GM06990 (cell line): ENCODE measurements around the gene CDC23.
"Not testable (repeated sequence)": the region's sequence is repeated elsewhere in the genome, so short reads cannot be mapped to it uniquely, and the experiment has no call there.

Source experiments
- DNase-seq: peaks from one replicate; pipeline ENCODE4 v3.0.0-alpha.2; 2011; ENCODE audit not compliant: insufficient read length; ENCODE audit errors: extremely low read depth
- H3K27me3 ChIP-seq: replicated peaks from 2 replicates; pipeline ENCODE4 v1.6.0; 2011; ENCODE audit warnings: low read length; ENCODE audit not compliant: control insufficient read depth, insufficient read depth
- H3K36me3 ChIP-seq: 2 replicates; pipeline ENCODE4 v1.5.1; 2011; ENCODE audit warnings: low read length; ENCODE audit not compliant: control insufficient read depth, insufficient read depth
- H3K4me3 ChIP-seq: replicated peaks from 2 replicates; pipeline ENCODE4 v1.5.1; 2011; ENCODE audit warnings: low read depth, mild to moderate bottlenecking, control low read depth, low read length
- TF ChIP-seq, protein P1 (sequence below): IDR thresholded peaks from 2 replicates; pipeline ENCODE4 v1.5.1; 2011; ENCODE audit warnings: low read length, control low read depth, mild to moderate bottlenecking, inconsistent platforms; ENCODE audit not compliant: insufficient read depth, poor library complexity, severe bottlenecking

Gene CDC23

DNA sequence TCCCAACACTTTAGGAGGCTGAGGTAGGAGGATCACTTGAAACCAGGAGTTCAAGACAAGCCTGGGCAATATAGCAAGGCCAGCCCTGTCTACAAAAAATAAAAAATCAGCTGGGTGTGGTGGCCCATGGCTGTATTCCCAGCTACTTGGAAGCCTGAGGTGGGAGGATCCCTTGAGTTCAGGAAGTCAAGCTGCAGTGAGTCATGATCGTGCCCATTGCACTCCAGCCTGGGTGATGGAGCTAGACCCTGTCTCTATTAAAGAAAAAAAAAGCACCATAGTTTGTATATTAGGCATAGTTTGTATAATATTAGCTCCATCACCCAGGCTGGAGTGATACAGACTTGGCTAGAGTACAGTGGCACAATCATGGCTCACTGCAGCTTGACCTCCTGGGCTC lies 64.3 kb downstream of the CDC23 start:
- Histone ChIP-seq H3K27me3 (no peaks in the 10 kb centered on the region), H3K4me3 (no peak overlapping the region), H3K36me3 (no peaks in the 10 kb centered on the region)
- no peak for DNase-seq
- TF ChIP-seq, protein P1, sequence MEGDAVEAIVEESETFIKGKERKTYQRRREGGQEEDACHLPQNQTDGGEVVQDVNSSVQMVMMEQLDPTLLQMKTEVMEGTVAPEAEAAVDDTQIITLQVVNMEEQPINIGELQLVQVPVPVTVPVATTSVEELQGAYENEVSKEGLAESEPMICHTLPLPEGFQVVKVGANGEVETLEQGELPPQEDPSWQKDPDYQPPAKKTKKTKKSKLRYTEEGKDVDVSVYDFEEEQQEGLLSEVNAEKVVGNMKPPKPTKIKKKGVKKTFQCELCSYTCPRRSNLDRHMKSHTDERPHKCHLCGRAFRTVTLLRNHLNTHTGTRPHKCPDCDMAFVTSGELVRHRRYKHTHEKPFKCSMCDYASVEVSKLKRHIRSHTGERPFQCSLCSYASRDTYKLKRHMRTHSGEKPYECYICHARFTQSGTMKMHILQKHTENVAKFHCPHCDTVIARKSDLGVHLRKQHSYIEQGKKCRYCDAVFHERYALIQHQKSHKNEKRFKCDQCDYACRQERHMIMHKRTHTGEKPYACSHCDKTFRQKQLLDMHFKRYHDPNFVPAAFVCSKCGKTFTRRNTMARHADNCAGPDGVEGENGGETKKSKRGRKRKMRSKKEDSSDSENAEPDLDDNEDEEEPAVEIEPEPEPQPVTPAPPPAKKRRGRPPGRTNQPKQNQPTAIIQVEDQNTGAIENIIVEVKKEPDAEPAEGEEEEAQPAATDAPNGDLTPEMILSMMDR: no peak

DNA sequence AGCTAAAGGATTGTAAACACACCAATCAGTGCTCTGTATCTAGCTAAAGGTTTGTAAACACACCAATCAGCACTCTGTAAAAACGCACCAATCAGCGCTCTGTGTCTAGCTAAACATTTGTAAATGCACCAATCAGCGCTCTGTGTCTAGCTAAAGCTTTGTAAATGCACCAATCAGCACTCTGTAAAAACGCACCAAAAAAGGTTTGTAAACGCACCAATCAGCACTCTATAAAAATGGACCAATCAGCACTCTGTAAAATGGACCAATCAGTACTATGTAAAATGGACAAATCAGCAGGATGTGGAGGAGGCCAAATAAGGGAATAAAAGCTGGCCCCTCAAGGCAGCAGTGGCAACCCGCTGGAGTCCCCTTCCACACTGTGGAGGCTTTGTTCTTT lies 69.5 kb downstream of the CDC23 start:
- not testable (repeated sequence) for DNase-seq

DNA sequence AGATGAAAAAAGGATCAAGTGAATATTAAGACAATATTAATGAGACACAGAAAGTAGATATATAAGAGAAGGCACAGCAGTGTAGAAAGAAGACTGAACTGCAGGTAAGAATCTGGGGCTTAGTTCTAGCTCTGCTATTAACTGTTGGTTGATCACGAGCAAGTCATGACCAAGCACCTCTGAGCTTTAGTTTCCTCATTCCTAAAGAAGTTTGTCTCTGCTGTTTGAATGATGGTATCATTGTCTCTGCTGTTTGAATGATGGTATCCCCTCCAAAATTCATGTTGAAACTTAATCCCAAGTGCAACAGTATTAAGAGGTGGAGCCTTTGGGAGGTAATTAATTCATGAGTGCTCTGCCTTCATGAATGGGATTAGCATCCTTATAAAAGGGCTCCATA lies 71.4 kb downstream of the CDC23 start:
- no peak for DNase-seq

More for the DNA sequence above, 69.5 kb downstream of the CDC23 start:
- H3K4me3 ChIP-seq, H3K36me3 ChIP-seq, H3K27me3 ChIP-seq: not testable (repeated sequence)

DNA sequence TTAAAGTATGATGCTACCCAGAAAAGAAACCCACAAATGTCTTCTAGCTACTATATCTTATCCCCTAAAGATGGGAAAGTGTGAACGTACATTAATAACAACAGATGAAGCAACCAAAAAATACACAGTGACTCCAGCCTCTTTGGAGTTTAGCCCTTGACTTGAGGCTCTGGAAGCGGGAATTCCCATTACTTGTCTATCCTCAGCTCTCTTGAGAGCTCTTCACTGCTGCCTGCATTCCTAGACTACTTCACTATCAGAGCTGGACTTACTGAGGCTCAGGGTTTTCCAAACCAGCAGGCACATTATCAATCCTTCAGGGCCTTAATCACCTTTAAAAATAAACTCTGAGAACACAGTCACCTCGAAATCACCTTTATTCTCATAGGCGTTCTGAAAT lies 72.9 kb downstream of the CDC23 start:
- Histone ChIP-seq H3K4me3 (no peak overlapping the region), H3K27me3 (no peaks in the 10 kb centered on the region), H3K36me3 (no peaks in the 10 kb centered on the region)
- TF ChIP-seq, protein P1: no peak
- DNase-seq: no peak

More for the DNA sequence above, 71.4 kb downstream of the CDC23 start:
- Histone ChIP-seq H3K4me3 (no peak overlapping the region), H3K36me3 (no peaks in the 10 kb centered on the region), H3K27me3 (no peaks in the 10 kb centered on the region)
- TF ChIP-seq, protein P1: no peak

DNA sequence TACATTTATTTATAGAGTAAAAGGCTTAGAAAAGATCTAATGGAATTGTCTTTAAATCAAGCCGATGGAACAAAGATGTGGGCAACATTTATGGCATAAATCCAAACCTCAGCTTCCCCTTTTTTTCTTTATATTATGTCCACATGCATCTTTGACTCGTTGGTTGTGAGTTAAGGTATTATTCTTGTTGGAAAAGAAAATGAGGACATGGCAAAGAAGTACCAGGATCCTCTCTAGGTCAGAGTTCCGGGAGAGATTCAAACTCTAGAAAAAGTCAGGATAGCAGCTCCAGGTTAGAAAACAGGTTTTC lies 73.4 kb downstream of the CDC23 start:
- TF ChIP-seq, protein P1: no peak
- Histone ChIP-seq H3K27me3 (no peaks in the 10 kb centered on the region), H3K36me3 (no peaks in the 10 kb centered on the region), H3K4me3 (no peak overlapping the region)
- no peak for DNase-seq

DNA sequence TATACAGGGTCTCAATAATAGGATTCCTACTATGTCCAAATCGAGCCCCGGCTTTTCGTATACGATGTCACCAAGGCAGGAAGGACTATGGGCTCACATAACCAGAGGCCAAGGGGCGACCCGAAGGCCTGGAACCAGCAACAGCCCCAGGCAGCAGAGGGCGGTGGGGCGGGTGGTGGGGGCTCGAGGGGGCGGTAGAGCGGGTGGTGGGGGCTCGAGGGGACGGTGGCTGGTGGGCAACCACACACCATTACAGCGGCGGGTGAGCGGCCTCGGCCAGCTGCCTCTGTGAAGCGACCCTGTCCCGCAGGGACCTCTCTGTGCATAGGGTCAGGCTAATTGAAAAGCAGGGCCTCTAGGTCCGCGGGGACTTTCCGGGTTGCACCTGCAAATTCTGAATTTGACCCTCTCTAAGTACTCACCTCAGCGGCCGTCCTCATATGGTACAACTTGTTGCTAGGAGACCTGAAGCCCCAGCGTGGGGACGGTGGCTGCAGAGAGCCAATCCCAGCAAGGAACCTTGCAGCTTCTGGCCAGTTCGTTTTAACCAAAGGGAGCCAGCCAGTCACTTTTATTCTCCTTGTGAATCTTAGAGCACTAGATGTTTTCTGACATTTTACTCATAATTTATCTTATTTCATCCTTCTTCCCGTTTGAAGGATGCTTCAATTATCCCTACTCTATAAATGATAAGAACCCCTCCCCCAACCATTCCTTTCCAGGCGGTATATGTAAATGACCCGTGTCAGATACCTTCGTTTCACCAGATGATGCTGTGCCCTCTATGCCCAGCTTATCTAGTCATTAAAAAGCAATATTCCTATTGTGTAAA lies 74.0 kb downstream of the CDC23 start, which contains the start of gene NME5:
NME5 (minus strand) TSS at position 480 of the 832 bp plus-strand sequence. CDS start 648 bp downstream, outside the sequence.
- Histone ChIP-seq H3K36me3 (no peaks in the 10 kb centered on the region), H3K4me3 (peak within 1 kb of the TSS; percentile 59), H3K27me3 (no peaks in the 10 kb centered on the region)
- peak; percentile 13 for DNase-seq
- TF ChIP-seq, protein P1: no peak
